Measurements from ENCODE around the gene BDH1.
"Not testable (repeated sequence)": the region's sequence is repeated elsewhere in the genome, so short reads cannot be mapped to it uniquely, and the experiment has no call there.

BDH1 gene

DNA sequence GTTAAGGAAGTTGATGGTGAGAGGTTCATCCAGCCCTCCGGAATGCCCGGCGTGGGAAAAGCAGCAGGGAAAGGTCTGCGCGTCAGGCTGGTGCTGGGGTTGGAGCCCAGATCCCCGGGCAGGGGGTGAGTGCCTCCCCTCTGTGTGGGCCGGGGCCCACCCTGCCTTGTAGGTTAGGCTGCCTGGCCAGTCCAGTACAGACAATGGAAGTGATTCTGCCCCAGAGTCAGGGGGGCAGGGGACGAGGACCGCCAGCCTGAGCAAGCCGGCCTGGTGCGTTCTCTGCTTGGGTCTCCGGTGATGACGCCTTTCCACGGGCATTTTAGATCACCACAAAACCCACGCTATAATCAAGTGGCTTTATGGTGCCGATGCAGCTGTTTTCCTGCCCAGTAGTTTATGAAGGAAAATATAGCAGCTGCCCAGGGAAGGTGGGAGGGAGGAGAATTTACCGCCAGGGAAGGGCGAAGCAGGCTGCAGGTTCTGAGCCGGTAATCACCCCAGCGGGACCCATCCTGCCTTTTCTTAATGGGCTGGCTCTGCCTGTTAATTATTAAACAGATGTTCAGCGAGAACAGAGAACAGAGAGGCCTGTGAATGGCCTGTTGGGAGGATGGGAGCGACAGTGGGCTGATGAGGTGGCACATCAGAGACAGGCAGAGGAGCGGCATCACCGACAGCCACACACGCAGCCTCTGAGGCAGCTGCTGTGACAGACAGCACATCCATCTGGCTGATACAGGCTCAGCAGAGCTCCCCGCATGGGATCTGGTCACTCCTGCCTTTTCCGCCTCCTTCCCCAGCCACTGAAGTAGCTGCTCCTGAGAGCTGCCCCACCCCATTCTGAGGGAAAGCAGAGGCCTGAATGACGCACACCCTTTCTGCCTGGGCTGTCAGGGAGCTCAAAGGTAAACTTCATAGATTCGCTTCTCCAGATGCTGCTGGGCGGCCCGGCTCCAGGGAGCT lies 35.2 kb downstream of the BDH1 start:
- DNase-seq (ENCODE audit: low spot score): peak; percentile 91

GRCh38 chr3:197519801-197520211 lies 36.0 kb downstream of the BDH1 start:
- DNase-seq (ENCODE audit: low spot score): no peak

DNA sequence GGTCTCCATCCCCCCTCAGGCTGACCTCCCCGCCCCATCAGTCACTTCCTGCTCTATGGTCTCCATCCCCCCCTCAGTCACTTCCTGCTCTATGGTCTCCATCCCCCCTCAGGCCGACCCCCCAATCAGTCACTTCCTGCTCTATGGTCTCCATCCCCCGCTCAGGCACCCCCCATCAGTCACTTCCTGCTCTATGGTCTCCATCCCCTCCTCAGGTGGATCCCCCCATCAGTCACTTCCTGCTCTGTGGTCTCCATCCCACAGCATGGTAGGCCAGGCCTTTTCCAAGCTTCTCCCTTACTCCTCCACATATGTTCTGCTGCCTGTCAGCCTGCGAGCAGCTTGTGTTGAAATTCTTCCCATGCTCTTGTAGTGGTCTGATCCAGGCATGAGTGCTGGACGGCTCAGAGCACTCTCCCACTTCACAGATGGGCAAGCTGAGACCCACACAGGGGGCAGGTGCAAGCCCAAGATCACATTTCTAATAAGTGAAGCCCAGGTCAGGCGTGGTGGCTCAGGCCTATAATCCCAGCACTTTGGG lies 36.8 kb downstream of the BDH1 start:
- DNase-seq (ENCODE audit: low spot score): no peak

- DNase-seq (ENCODE audit: low spot score): not testable (repeated sequence)
These were observed 37.7 kb downstream of the BDH1 start for GRCh38 chr3:197517922-197518683.

DNA sequence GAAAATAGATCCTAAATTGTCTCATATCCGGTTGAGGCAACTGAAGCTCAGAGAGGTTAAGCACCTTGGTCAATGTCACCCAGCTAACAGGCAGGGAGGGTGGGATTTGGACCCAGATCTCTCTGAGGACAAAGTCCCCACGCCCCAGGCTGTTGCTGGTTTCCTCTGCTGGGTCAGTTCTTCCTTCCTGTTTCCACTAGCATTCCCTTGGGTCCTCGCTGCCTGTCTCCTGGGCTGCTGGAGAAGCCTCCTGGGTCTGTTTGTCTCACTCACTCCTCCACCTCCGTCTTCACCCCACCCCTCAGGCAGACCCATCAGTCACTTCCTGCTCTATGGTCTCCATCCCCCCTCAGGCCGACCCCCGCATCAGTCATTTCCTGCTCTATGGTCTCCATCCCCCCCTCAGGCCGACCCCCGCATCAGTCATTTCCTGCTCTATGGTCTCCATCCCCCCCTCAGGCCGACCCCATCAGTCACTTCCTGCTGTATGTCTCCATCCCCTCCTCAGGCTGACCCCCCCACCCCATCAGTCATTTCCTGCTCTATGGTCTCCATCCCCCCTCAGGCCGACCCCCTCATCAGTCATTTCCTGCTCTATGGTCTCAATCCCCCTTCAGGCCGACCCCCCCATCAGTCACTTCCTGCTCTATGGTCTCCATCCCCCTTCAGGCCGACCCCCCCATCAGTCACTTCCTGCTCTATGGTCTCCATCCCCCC lies 38.7 kb downstream of the BDH1 start:
- not testable (repeated sequence) for DNase-seq (ENCODE audit: low spot score)

- DNase-seq (ENCODE audit: low spot score): peak; percentile 80
These were observed 39.3 kb downstream of the BDH1 start for GRCh38 chr3:197516517-197516889.

GRCh38 chr3:197514786-197515355 lies 40.9 kb downstream of the BDH1 start:
- no peak for DNase-seq (ENCODE audit: low spot score)

DNA sequence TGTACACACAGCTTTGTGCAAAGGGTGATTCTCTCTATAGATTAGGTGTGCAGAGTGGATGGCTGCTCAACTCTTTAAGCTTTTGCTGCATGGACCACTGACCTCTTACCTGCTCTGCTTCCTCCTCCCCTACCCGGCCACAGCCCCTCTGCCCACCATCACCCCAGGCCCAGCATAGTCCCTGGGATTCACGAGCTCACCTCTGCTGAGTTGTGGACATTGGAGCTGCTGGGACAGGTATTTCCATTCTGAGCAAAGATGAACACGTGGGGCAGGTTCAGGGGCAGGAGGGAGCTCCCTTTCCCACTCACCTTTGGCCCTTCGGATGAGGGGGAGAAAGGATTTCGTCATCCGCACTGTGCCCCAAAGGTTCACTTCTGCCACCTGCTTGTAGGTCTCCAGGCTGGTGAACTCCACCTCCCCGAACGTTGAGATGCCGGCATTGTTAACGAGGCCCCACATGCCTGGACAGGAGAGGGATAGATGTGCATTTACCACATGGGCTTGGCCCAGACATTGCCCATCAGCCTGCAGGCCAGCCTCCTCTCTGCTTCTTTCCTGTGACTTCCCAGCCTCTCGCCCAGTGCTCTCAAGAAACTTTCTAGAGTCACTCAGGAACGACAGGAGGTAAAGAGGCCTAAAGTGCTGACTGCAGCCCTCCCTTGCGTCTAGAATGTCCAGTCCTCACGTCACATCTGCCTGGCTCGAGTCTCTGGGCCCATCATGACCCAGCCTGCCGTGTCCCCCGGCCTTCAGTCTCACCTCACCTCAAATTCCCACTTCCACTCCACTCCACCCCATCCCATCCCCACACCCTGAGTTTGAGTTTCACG lies 41.6 kb downstream of the BDH1 start:
- DNase-seq (ENCODE audit: low spot score): no peak

DNA sequence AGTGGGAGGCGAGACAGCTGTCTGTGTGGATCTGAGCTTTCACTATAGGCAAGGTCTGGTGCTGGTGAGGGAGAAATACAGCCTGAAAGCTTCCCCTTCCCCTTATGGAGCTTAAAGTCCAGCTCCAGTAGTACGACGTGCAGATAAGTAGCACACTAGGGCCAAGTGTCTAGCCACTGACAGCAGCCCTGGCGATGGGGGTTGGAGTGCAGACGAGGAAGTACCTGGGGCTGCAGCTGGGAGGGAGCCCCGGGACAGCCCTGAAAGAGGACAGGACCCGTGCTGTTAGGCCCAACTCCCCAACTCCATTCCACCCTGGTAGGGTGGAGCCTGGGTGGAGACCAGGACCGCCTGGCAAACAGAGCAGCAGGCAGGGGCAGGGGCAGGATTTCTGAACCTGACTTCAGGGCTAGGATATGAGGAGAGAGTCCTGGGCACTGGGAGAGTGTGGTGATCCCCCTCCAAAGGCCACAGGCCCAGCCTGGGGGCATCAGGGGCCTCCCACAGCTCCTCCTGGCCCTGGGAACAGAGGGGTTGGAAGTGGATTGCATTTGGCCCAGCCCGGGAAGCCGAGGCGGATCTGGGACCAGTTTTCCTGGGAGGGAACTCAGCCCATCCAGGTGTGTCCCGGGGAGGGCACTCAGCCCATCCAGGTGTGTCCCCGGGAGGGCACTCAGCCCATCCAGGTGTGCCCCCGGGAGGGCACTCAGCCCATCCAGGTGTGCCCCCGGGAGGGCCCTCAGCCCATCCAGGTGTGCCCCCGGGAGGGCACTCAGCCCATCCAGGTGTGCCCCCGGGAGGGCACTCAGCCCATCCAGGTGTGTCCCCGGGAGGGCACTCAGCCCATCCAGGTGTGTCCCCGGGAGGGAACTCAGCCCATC lies 42.8 kb downstream of the BDH1 start:
- no peak for DNase-seq (ENCODE audit: low spot score)

DNA sequence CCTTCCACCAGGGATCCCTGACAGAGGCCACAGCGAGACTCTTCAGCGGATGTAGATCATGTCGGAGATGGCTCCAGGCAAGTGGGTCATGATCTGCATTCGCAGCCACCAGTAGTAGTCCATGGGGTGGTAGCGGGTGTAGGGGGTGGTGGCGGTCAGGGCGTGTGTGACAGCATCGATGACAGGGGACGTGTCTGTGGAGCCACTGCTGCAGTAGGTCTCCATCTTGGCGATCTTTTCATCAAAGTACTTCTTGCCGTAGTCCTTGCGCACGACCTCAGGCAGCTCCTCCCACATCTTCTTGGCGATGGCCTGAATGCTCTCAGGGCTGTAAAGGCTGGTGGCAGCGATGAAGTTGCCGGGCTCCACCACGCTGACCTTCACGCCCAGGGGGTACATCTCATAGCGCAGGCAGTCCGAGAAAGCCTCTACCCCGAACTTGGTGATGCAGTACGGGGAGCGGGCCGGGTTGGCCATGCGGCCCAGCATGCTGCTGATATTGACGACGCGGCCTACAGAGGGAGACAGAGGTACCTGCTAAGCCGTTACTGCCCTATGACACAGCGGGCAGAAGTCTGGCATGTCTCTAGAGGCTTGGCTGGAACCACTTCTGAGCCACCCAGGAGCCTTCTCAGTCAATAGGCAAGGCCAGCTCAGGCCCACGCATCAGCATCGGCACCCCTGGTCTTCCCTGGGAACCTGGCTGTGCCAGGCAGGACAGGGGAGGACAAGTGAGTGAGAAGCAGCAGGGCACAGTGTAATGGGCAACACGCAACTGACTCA lies 43.7 kb downstream of the BDH1 start:
- no peak for DNase-seq (ENCODE audit: low spot score)

- DNase-seq (ENCODE audit: low spot score): peak; percentile 83
These were observed 44.6 kb downstream of the BDH1 start for GRCh38 chr3:197511130-197511529.

GRCh38 chr3:197510642-197511018 lies 45.1 kb downstream of the BDH1 start:
- no peak for DNase-seq (ENCODE audit: low spot score)

- DNase-seq (ENCODE audit: low spot score): no peak
These were observed 46.6 kb downstream of the BDH1 start for GRCh38 chr3:197508924-197509775.

GRCh38 chr3:197508461-197508860 lies 47.3 kb downstream of the BDH1 start:
- DNase-seq (ENCODE audit: low spot score): no peak

DNA sequence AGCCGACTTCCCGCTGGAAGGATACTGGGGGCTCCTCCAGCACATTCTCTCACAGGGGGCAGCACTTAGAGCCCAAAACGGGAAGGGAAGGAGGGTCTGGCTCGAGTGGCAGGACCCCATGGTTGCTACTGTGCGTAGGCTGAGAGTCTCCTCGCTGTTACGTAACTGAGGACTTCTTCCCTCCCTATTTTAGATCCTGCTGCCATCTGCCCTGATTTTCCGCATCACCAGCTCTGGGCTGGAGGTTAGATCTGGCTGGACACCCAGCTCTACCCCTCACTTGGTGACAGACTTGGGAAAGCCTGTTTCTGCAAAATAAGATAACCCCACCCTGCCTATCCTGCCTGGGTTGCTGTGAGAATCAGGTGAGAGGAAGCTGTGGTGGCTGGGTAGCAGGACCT lies 47.7 kb downstream of the BDH1 start:
- DNase-seq (ENCODE audit: low spot score): no peak

DNA sequence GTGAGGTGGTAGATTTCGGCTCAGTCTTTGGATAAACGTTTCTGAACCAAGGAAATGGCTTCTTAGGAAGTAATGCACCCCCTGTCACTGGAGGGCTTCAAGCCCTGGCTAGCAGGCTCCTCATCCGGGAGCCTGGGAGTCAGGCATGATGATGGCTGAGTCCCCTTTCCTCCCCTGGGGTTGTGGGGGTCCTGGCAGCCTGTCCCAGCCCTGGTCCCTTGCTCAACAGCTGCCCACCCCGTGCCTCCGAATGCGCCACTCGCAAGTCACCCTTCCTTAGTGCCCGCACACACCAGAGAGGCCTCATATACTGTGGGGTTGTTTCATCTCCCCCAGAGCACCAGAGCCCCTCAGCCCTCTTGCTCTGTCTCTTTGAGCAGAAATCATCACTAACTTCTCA lies 48.2 kb downstream of the BDH1 start:
- no peak for DNase-seq (ENCODE audit: low spot score)

DNA sequence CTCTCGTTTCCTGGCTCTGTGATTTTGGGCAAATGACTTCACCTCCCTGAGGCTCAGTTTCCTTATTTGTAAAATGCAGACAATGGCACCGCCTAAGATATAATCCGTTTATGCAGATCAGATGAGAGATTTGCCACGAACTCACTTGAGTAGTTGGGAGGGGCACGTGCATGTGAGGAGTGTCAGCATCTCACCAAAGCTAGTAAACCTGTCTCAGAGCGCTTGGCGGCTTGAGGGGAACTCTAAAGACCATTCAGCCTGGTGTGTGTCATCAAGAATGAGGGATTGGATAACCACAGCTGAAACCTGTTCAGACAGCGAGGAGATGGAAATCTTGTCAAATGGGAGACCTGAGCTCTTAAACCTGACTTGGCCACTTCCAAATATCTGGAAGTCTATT lies 48.7 kb downstream of the BDH1 start:
- DNase-seq (ENCODE audit: low spot score): no peak

Measured in hepatic stellate cell (primary cell).